HG03095 (cell line): ENCODE results near the gene LRRC8D.
"Not testable (repeated sequence)": the region's sequence is repeated elsewhere in the genome, so short reads cannot be mapped to it uniquely, and the experiment has no call there.

ENCODE experiments used
- ATAC-seq: cut with Tn5 transposase; IDR thresholded peaks from one replicate; pipeline ENCODE4 v1.9.1; 2021; ENCODE audit warnings: moderate library complexity; ENCODE audit not compliant: unreplicated experiment

LRRC8D gene

DNA sequence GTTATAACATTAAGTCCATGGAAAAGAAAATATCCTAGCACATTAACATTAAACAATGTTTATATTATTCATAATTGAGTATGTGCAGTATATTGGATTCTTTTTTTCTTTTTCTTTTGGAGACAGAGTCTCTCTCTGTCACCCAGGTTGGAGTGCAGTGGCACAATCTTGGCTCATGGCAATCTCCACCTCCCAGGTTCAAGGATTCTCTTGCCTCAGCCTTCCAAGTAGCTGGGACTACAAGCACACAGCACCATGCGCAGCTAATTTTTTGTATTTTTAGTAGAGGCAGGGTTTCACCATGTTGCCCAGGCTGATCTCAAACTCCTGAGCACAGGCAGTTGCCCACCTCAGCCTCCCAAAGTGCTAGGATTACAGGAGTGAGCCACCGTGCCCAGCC is 162.0 kb downstream of the LRRC8D start:
- ATAC-seq: not testable (repeated sequence)

DNA sequence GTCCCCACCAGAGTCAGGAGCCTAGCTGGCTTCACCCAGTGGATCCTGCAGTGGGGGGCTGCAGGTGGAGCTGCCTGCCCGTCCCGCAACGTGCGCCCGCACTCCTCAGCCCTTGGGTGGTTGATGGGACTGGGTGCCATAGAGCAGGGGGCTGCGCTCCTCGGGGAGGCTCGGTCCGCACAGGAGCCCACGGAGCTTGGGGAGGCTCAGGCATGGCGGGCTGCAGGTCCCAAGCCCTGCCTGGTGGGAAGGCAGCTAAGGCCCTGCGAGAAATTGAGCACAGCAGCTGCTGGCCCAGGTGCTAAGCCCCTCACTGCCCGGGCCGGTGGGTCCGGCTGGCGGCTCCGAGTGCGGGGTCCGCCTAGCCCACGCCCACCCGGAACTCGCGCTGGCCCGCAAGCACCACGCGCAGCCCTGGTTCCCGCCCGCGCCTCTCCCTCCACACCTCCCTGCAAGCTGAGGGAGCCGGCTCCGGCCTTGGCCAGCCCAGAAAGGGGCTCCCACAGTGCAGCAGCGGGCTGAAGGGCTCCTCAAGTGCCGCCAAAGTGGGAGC is 163.8 kb downstream of the LRRC8D start:
- ATAC-seq: not testable (repeated sequence)

DNA sequence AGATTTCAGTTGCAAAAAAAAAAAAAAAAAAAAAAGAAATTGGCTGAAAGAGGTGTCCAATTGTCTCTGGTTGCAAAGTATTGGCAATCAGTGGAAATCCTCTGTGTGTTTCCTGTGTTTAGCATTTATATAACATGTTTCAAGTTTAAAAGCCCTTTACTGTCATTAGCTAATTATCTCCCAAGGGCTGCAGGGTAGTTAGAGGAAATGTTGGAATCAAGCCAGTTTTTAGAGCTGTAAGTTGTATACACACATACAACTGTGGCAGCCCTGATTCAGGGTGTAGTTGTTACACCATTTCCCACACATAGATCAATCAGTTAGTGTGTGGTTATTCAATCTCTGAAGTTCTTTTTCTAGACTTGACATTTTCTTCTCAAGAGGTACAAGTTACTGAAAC is 165.2 kb downstream of the LRRC8D start:
- no peak for ATAC-seq
